Cardiac septum (tissue), 1 donor: ENCODE data around the gene DNAH9. TPM values are rescaled to one million over a fixed set of nuclear protein-coding genes. Genes with fewer than 3 reads are reported as not detected.

Experiments
- DNase-seq: peaks from one replicate; pipeline ENCODE4 v3.0.0-alpha.2; 2020; ENCODE audit warnings: low spot score
- intact Hi-C: fragments of 100-400 bp; cut with DNase I; formaldehyde crosslinking; loops from one replicate; pipeline ENCODE4 v1.14.0; 2022
- total RNA-seq: library from RNA; stranded (reverse); fragmentation: NEBNext Ultra II Directional; extraction: Animal tissue kit (Norgen Biotek cat#: 25700); gene quantifications from one replicate; pipeline ENCODE4 v1.2.1, GENCODE V29; 2021
- donor health status: DM: no; HTN: no; CAD: no.

The DNAH9 gene
- total RNA-seq, 1 donor from 2014 or later, result not detected

DNA sequence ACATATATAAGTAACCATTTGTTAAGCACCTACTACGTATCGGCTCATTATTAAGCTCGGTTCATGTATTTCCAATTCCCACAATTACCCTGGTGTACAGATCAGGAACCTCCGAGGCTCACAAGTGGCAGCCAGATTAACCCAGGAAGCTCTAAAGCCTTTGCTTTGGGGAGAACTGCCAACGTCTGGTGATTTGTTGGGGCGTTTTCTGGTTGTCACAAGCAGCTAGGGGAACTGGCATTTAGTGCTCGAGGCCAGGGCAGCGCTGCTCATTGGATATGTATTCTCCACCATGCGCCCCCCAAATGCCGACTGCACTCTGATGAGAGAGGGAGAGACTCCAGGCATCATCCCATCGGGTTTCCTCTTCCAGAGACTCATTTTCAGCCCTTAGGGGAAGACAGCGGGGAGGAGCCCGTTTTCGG, 398.5 kb downstream of the DNAH9 start:
- DNase-seq, result peak; percentile 80
- intact Hi-C loops, result loop anchor here (2.0 kb wide), 1 partner anchor 24 kb away; the partner anchor contains the start of gene MAP2K4

DNA sequence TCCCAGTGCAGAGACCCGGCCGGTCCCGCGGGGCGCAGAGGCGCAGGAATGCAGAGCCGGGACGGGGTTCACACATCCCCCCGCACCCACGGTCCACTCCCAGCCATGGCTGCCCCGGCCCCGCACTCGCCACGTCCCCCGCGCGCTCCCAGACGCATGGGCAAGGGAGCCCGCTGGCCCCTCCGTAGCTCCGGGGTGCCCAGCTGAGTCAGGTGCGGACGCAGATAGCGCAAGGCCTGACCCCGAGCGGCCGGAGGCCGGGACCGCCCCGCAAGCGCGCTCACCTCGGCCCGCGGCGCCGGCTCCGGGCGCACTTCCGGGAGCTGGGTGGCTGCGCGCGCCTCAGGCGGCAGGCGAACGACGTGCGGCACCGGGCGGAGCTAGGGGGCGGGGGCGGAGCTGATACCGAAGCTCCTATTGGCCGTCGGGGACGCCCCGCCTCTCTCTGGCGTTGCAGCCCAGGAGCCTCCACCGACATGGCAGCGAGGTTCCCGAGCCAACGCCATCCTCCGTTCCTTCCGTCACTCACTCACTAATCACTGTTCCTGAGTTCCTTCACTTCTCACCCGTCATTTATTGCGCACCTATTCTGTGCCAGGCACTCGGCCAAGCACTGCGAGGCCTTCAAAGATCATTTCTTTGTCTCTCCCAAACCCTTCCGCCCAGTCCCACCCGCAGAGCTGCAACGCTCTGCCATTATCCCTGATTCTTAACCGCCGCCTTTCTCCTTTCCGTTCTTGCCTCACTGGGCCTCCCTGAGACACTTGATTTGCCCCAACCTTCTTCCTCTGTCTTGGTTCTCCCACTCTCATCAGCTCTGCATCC, 399.1 kb downstream of the DNAH9 start, which contains the start of gene ZNF18:
Gene ZNF18, minus strand, starts transcription at position 329 of the 825 bp plus-strand sequence. CDS start 4,646 bp downstream, outside the sequence.
- intact Hi-C loops, result loop anchor here (2.0 kb wide), 1 partner anchor 23 kb away; the partner anchor contains the start of gene MAP2K4
- DNase-seq, result peak; percentile 99

DNA sequence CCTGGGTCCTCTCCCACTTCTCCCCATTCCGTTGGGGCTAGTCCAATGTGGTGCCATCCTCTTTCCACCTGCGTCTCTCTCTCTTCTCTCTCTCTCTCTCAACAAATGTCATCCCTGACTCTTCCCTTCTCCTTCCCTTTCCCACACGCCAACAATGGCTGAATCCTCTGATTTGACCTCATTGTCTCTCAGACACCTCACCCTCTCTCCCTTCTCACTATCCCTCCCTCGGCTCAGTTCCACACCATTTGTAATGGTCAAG, 399.6 kb downstream of the DNAH9 start:
- intact Hi-C loops, result loop anchor here (2.0 kb wide), 1 partner anchor 23 kb away; the partner anchor contains the start of gene MAP2K4
- no peak for DNase-seq

DNA sequence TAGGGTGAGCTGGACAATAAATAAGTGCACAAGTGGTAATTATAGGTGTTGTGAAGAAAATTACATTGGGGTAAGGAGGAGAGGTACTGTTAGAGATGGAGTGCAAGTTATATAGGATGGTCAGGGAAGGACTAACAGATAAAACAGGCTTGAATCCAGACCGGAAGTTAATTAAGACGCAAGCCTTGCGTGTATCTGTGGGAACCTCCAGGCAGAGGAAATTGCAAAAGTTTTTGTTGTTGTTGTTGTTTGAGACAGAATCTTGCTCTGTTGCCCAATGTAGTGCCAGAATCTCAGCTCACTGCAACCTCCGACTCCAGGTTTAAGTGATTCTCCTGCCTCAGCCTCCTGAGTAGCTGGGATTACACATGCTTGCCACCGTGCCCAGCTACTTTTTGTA, 401.4 kb downstream of the DNAH9 start:
- no peak for DNase-seq
- intact Hi-C loops, result no loop called here

DNA sequence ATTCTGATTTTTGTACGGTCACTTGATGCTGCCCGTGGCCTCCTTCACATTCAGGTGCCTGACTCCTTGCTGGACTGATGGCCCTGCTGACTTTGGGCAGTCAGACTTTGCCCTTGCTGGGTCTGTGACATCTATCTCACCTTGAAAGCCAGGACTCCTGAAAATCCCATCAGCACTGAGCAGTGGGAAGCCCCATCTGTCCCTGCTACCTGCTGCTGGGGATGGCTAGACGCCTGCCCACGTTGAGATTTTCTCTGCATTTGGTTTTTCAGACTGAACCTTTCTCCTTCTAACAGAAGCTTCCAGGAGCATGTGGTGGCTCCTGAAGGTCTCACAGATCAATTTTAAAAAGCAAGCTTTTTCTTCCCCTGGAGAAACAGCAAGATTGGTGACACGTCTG, 409.2 kb downstream of the DNAH9 start:
- DNase-seq, result no peak
- intact Hi-C loops, result no loop called here
